NCI-H128 (cell line): Measurements from ENCODE around the gene FAM120B.
"Not testable (repeated sequence)": the region's sequence is repeated elsewhere in the genome, so short reads cannot be mapped to it uniquely, and the experiment has no call there.

Experiments
- DNase-seq: peaks from one replicate; lab custom pipeline; 2025; ENCODE audit not compliant: unreplicated experiment; lab: John Stamatoyannopoulos, UW

The FAM120B gene

DNA sequence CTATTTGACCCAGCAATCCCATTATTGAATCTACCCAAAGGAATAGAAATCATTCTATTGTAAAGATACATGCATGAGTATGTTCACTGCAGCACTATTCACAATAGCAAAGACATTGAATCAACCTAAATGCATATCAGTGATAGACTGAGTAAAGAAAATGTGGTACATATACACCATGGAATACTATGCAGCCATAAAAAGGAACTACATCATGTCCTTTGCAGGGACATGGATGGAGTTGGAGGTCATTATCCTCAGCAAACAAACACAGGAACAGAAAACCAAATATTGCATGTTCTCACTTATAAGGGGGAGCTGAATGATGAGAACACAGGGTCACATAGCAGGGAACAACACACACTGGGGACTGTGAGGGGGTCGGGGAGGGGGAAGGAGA is 48.6 kb downstream of the FAM120B start:
- DNase-seq, result not testable (repeated sequence)

- no peak for DNase-seq
These were observed 49.1 kb downstream of the FAM120B start for GRCh38 chr6:170355661-170356060.

- no peak for DNase-seq
These were observed 51.3 kb downstream of the FAM120B start for GRCh38 chr6:170357812-170358211.

DNA sequence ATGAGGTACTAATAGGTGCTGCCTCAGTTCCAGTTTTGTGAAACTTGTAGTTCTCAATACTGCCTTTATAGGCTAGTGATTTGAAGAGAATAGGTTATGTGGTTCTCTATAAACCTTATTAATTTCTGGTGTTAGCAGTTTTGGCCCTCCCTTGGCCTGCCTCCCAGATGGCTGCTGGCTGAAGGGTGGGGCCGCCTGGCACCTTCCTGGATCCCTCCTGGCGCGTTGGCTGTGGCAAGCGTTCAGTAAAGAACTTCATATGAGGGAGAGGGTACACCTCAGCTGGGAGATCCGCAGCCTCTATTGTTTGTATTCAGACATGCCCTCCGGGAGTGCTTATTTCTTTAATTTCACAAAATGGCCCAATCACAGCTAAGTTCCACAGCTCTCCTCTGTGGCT is 51.9 kb downstream of the FAM120B start:
- no peak for DNase-seq

DNA sequence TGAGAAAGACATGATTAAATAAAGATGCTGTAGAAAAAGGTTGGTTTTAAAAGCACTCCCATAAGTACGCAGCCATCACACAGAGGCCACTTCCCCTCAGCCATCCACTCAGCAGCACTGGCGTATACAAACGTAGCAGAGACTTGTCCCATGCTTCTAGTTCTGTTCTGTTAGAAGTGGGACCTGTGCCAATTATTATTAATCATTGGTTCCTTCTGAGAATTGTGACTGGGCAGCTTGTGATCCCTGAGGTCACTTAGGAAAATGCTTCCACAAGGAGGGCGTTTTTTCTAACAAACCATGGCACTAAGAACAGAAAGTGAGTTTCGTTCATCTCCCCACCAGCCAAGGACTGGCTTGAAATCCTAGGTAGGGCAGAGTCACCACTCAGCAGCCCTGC is 53.9 kb downstream of the FAM120B start:
- DNase-seq, result no peak

DNA sequence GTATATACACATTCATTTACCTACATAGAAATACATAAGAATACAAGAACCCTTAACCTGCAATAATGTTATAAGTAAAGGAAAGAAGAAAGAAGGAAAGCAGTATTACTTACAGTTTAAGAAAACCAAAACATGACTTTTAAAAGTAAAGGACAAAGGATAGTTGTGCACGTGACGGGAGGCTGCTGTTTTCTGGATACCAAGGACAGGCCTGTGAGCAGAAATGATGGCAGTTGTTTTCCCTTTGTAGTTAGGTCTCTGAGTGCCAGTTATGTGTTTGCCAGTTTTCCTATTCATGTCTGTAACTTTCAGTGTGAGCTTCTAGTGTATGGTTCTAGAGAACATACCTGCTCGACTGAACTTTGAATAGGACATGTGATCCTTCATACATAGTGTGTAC is 54.8 kb downstream of the FAM120B start:
- DNase-seq, result no peak

- no peak for DNase-seq
These were observed 55.6 kb downstream of the FAM120B start for GRCh38 chr6:170362121-170362520.

DNA sequence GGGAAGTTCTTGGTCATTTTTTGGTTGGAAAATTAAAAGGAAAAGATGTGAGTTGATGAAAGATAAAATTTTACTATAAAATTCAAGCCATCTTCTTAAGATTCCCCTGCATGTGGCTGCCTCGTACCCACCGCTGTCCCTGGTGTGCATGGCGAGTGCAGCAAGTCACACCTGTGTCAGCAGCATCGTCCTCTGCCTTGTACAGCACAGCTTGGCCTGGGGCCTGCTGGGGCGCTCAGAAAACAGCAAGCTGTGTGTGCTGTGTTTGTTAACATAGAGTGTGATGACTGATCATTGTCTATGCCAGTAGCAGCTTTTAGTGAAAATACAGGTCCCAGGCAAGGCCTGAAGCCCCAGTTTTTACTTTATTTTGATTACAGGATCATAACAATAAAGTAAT is 56.7 kb downstream of the FAM120B start:
- DNase-seq, result no peak

GRCh38 chr6:170365121-170365520 is 58.6 kb downstream of the FAM120B start:
- no peak for DNase-seq

GRCh38 chr6:170365593-170365992 is 59.0 kb downstream of the FAM120B start:
- no peak for DNase-seq

DNA sequence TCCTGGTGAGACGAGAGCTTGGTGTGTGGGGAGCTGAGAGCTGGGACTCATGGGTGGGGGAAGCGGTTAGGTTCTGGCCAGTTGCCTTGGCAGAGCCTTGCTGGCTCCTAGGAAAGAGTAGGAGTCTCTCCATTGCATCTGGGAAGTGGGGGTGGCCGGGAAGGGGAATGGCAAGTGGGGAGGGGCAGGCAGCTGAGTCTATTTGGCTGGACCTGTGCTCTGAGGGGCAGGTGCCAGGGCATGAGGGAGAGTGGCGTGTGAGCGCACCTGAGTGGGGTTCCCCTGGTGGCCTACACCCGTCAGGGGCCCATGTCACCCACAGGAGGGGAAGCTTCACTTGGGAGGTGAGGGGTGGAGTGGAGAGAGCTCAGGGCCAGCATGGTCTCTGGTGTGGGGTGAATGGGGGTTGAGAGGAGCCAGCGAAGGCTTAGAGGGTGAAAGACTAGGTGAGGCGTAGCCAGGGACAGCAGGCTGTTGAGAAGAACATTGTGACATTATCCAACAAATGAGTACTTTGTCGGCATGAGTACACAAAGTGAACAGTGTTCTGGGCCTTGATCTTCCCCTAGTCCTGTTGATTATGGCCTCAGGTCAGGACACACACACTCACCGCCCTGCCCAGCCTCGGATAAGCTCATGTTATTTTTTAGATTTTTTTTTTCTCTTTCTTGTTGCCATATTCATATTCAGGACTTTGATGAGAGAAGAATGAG is 59.8 kb downstream of the FAM120B start:
- no peak for DNase-seq

- no peak for DNase-seq
These were observed 60.7 kb downstream of the FAM120B start for GRCh38 chr6:170367241-170367640.

DNA sequence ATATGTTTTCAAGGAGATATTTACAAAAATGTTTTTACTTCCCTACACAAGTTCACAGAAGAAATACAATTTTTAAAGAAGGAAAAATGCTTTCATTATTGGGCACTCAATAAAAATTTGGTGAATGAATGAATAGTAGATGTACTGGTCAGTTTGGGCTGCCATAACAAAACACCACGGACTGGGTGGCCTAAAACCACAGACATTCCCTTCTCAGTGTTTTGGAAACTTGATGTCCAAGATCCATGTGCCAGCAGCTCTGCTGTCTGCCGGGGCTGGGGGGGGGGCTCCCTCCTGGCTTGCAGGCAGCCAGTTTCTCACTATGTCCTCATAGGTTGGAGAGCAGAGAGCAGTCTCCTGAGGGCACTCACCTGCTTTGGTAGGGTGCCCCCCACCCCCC is 62.0 kb downstream of the FAM120B start:
- DNase-seq, result no peak

- no peak for DNase-seq
These were observed 62.8 kb downstream of the FAM120B start for GRCh38 chr6:170369403-170369802.

DNA sequence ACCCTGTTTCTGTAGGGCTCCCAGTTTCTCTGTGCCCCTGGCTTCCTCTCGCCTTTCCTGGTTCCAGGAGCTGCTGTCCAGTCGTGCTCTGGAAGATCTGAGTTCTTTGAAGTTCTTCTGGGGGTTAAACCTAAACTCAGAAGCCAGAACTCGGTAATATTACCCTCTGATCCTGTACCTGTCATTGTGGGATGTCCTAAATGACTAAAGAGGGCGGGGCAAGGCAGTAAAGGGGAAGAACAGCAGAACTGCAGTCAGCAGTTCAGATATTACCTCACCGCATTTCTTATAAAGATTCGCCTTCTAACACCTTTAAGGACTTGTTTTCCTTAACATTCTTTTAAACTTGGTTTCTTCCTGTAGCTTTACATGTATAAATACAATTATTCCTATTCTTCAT is 63.9 kb downstream of the FAM120B start:
- no peak for DNase-seq

GRCh38 chr6:170371080-170371479 is 64.5 kb downstream of the FAM120B start:
- no peak for DNase-seq

GRCh38 chr6:170371588-170371987 is 65.0 kb downstream of the FAM120B start:
- no peak for DNase-seq

DNA sequence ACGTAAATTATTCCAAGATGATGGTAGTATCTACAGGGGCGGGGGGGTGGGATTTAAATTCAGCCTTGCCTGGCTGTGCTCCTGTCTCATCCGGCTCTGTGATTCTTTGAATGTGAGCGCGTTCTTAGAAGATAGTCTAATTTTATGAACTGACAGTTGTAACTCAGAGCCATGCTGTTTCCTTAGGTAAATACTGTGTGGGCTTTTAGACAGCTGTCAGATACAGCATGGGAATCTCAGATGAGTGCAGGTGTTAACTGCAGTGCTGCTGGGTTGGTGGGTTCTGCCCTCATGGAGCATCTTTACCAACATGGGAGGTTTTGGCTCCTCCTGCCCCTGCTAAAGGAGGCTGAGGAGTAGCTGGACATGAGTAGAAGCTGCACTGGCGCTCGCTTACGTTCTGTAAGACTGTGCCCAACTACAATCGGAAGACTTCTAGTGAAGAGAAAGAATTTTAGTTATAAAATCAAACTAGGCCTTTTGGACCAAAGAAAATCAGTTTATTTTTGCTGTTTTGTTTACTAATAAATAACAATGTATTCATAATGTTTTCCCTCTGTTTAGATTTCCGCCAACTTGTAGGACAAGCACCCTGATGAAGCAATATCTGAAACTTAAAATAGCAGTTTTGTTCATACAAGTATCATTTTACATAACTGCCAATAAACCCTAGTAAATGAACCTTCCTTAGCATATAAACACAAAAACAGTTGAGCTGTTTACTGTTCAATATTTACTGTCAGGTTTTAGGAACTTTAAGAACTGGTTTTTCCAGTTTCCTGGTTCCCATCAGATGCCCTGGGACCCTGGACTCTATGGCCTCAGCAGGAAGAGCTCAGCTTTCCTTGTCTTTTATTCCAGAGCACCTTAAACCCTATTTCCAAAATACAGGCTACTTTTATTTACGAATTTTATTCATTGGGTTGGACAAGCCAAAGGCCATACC is 66.1 kb downstream of the FAM120B start:
- DNase-seq, result no peak

DNA sequence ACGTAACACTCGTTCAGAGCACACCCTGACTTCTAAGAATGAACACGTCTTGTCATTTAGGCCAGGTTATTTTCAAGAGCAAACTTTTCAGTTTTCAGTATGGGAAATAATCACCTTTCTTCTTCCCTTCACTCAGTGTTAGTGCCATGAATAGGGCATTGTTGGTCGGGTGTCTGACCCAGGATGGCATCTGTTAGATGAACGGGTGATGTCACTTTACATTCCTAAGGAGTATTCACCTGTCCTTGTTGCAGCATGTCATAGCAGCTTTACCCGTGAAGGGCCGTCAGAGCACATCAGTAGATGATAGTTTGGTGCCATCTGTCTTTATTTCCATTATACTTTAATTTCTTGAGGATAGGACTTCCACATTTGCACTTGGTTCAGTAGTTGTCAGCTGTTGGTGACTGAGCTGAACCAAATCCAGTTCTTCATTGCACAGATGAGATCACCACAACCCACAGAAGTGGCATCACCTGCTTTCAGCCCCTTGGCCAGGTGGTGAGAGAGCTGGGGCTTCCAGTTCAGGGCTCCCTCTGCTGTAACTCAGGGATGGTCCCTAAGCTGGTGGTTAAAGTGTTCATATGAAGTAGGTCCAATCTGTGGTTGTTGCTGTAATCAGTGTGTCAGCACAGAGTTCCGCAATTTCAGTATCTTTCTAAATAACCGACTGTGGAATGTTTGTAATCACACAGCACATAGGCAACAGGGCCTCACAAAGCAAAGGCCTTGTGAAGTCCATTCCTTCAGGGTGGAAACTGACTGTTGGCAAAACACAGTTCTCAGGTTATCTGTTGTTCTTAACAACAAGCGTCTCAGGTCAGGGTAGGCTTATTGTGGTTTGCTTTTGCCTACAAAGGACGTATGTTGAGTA is 68.2 kb downstream of the FAM120B start:
- no peak for DNase-seq

DNA sequence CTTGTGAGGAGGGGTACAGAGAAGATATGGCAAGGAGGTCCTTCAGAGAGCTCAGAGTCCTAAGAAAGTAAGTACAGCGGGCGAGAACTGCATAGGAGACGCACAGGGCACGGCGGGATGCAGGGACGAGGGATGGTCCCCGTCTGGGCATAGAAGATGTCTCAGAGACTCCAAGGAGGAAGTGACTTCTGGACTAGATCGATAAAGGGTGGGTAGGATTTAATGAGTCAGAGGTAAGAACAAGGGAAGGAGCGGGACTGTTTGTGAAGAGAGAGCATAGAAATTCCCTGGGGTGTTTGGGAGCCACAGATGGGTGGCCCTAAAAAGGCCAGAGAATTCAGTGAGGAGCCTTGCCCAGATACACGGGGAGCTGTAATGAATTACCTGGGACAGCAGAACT is 69.1 kb downstream of the FAM120B start:
- DNase-seq, result no peak

DNA sequence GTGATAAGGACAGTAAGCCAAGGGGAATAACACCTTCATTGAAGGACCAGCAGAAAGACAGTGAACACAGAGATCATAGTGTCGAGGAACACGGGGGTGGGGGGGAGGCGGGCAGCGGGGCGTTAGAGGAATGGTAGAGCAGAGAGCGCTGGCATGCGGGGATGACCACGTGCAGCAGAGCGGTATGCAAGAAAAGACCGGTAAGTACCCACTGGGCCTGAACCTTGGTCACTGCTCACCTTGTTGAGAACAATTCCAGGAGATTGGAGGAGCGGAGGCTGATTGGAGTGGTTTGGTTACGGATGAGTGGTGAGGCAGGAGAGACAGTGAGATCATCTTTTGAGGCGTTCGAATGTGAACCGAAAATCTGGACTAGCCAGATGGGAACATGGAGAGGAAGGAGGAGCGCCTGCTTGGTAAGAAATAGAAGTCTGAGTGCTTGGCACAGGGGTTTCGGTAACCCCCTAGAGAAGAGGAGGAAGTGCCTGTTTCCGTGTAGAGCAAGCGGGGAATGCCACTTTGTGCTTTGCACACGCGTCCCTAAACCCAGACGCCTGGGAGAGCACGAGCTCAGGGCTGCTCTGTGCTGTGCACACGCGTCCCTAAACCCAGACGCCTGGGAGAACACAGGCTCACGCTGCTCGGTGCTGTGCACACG is 70.0 kb downstream of the FAM120B start:
- no peak for DNase-seq
